Measurements from ENCODE around the gene BMPER.

DNA sequence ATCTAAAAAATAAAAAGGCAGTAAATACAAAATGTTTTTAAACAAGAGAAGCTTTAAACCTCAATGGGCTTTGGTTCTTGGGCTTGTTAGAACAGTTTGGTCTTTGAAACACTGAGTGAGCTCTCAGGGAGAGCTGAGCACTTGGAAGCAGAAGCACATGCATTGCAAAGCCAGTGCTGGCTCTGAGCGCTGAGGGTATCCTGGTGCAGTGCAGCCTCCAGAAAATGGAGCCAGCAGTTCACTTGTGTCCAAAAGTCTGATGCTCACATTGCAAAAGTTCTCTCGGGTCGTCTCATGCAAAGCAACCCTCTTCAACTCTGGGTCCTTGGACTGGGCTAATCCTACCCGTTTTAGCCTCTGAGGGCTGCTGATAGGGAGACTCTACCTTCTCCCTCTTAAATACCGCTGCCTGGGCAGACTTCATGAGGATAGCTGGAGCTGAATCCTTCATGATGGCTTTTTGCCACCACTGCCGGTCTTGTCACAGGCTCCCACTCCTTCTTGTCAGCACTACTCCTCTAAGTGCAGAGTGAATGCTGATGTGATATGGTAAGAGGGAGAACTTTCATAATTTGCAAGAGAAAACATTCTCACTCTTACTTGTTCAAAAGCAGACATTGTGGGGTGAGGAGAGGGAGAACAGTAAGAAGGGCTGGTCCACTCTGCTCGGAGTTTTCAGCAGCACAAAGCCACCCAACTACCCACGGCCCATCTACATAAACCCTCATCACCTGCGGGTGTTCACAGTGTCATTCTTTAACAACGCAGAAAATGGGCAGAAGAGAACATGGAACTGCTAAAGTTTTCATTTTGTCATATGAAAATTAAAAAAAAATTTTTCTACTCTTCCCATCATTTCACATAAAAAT lies 42.2 kb upstream of the BMPER start:
- TF ChIP-seq CSDC2 (CRISPR knock-in tag; IDR thresholded peaks at IDR 0.05) (no peak), ARNTL (CRISPR knock-in tag; IDR thresholded peaks at IDR 0.05; ENCODE audit: borderline replicate concordance, low read depth) (no peak), ZFP3 (CRISPR knock-in tag; IDR thresholded peaks at IDR 0.05) (no peak), ESRRG (CRISPR knock-in tag; IDR thresholded peaks at IDR 0.05) (no peak)
- TF ChIP-seq, protein P1, sequence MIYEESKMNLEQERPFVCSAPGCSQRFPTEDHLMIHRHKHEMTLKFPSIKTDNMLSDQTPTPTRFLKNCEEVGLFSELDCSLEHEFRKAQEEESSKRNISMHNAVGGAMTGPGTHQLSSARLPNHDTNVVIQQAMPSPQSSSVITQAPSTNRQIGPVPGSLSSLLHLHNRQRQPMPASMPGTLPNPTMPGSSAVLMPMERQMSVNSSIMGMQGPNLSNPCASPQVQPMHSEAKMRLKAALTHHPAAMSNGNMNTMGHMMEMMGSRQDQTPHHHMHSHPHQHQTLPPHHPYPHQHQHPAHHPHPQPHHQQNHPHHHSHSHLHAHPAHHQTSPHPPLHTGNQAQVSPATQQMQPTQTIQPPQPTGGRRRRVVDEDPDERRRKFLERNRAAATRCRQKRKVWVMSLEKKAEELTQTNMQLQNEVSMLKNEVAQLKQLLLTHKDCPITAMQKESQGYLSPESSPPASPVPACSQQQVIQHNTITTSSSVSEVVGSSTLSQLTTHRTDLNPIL (CRISPR knock-in tag; IDR thresholded peaks at IDR 0.05; ENCODE audit: low read depth), result no peak
- TF ChIP-seq, protein P2, sequence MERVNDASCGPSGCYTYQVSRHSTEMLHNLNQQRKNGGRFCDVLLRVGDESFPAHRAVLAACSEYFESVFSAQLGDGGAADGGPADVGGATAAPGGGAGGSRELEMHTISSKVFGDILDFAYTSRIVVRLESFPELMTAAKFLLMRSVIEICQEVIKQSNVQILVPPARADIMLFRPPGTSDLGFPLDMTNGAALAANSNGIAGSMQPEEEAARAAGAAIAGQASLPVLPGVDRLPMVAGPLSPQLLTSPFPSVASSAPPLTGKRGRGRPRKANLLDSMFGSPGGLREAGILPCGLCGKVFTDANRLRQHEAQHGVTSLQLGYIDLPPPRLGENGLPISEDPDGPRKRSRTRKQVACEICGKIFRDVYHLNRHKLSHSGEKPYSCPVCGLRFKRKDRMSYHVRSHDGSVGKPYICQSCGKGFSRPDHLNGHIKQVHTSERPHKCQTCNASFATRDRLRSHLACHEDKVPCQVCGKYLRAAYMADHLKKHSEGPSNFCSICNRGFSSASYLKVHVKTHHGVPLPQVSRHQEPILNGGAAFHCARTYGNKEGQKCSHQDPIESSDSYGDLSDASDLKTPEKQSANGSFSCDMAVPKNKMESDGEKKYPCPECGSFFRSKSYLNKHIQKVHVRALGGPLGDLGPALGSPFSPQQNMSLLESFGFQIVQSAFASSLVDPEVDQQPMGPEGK (CRISPR knock-in tag; IDR thresholded peaks at IDR 0.05; ENCODE audit: borderline replicate concordance), result no peak

Measured in SK-N-SH treated with all-trans-retinoic acid at 6 μM for 48 hours (cell line).